Breast epithelium (tissue), 4 donors: ENCODE results near the gene ARAF. TPM values are rescaled to one million over a fixed set of nuclear protein-coding genes. Genes with fewer than 3 reads are reported as not detected.

Source experiments
- DNase-seq, 2 donors: peaks; one replicate each; pipeline ENCODE4 v3.0.0-alpha.2; 2019; ENCODE audit warnings: low spot score in 2 of 2
- H3K27ac ChIP-seq, 2 donors: fragments of 200-600 bp; sonication (generic) in 1 of 2; one replicate each; pipeline ENCODE4 v1.5.1; 2016 to 2019; ENCODE audit warnings: mild to moderate bottlenecking in 1 of 2
- H3K27me3 ChIP-seq, 2 donors: fragments of 200-600 bp; sonication (generic) in 1 of 2; one replicate each; pipeline versions ENCODE4 v1.5.1 to v1.6.0; 2017 to 2019; ENCODE audit warnings: control low read depth in 1 of 2, mild to moderate bottlenecking in 1 of 2
- H3K36me3 ChIP-seq: fragments of 200-600 bp; one replicate; pipeline ENCODE4 v1.5.1; 2019
- H3K4me1 ChIP-seq, 2 donors: fragments of 200-600 bp; sonication (generic); one replicate each; pipeline ENCODE4 v1.5.1; 2016 to 2019; ENCODE audit warnings: control low read depth in 1 of 2
- H3K4me3 ChIP-seq, 3 donors: fragments of 200-600 bp; sonication (generic); 1 replicate in 2 of 3; 2 replicates in 1 of 3; pipeline ENCODE4 v1.5.1; 2016 to 2019; ENCODE audit warnings: mild to moderate bottlenecking in 3 of 3, moderate library complexity in 2 of 3
- H3K9me3 ChIP-seq, 2 donors: fragments of 200-600 bp; sonication (generic) in 1 of 2; one replicate each; pipeline ENCODE4 v1.5.1; 2016 to 2019; ENCODE audit warnings: control low read depth in 1 of 2
- POLR2A ChIP-seq: fragments of 450-650 bp; IDR thresholded peaks from one replicate; pipeline ENCODE4 v1.6.1; 2016; ENCODE audit warnings: antibody characterized with exemption, mild to moderate bottlenecking, moderate library complexity
- POLR2AphosphoS5 ChIP-seq, 3 donors: sonication (generic); formaldehyde crosslinking; IDR thresholded peaks; one replicate each; pipeline ENCODE4 v1.6.1; 2017; ENCODE audit warnings: antibody characterized with exemption in 3 of 3
- intact Hi-C: fragments of 100-400 bp; cut with DNase I; formaldehyde crosslinking; loops from one replicate; pipeline ENCODE4 v1.15.1; 2023; ENCODE audit warnings: low total_unique reads
- total RNA-seq, 3 donors: library from RNA; depleted of rRNA; stranded (reverse); fragments of >200 nt; gene quantifications; one replicate each; pipeline ENCODE4 v1.1.0, GENCODE V29; 2016
- TF ChIP-seq, protein P1 (sequence below), 3 donors: fragments of 450-650 bp; IDR thresholded peaks; one replicate each; pipeline ENCODE4 v1.5.1; 2016 to 2017; ENCODE audit warnings: antibody characterized with exemption in 3 of 3, mild to moderate bottlenecking in 3 of 3, moderate library complexity in 3 of 3

ARAF gene
- total RNA-seq, 3 donors from 2014 or later, result 27.9 to 37.6 (median 30.6) TPM

DNA sequence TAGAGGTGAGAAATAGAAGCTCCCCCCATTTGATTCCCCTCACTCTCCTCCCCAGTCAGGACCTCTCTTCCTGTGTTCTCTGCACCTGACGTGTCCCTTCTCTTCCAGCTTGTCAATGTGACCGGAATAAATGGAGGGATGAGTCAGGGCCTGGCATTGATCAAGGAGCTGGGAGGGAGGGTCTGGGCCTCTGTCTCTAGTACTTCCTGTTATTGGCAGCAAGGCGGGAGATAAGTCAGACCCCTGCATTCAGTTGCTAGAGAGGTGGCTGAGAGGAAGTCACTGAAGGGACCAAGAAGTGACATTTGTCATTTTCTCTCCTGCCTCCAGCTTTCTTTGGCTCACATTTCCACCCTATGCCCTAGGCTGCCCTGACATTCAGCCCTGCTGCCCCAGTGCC is 42.9 kb upstream of the ARAF start:
- H3K27ac ChIP-seq, result no peak overlapping the region
- H3K4me1 ChIP-seq, result no peaks in the 10 kb centered on the region
- H3K27me3 ChIP-seq, result peaks cover 0 to 20% of the 10 kb centered on the region in 2 donors
- no peak for DNase-seq
- H3K4me3 ChIP-seq, result no peak overlapping the region
- peaks cover 5 to 24% of the 10 kb centered on the region in 2 donors for H3K9me3 ChIP-seq
- TF ChIP-seq, protein P1, sequence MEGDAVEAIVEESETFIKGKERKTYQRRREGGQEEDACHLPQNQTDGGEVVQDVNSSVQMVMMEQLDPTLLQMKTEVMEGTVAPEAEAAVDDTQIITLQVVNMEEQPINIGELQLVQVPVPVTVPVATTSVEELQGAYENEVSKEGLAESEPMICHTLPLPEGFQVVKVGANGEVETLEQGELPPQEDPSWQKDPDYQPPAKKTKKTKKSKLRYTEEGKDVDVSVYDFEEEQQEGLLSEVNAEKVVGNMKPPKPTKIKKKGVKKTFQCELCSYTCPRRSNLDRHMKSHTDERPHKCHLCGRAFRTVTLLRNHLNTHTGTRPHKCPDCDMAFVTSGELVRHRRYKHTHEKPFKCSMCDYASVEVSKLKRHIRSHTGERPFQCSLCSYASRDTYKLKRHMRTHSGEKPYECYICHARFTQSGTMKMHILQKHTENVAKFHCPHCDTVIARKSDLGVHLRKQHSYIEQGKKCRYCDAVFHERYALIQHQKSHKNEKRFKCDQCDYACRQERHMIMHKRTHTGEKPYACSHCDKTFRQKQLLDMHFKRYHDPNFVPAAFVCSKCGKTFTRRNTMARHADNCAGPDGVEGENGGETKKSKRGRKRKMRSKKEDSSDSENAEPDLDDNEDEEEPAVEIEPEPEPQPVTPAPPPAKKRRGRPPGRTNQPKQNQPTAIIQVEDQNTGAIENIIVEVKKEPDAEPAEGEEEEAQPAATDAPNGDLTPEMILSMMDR (IDR thresholded peaks at IDR 0.05), result no peak
- no peak for TF ChIP-seq POLR2A
- no peak for TF ChIP-seq POLR2AphosphoS5 (IDR thresholded peaks at IDR 0.05)
- intact Hi-C loops, result no loop called here
- H3K36me3 ChIP-seq, result no peaks in the 10 kb centered on the region

DNA sequence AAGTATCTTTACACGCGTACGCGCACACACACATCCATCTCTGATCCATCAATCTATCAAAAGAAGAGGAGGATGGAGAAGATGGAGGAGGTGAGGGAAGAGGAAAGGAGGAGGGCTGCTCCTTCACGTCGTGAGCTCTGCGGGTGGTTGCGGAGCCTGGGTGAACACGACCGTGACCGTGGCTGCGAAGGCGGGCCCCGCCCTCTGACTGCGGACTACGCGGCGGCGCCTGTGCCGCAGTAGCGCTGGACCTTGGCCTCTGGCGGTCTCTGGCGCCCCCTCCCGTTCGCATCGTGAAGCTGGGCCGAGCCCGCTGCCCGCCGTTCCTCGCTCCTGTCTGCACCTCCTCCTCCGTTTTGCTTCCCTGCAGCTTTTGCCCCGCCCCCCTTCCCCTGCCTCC is 37.7 kb upstream of the ARAF start:
- H3K4me1 ChIP-seq, result no peaks in the 10 kb centered on the region
- H3K4me3 ChIP-seq, result peak overlapping the region; percentile 42 to 76 (median 55)
- peaks cover 0 to 11% of the 10 kb centered on the region in 2 donors for H3K27me3 ChIP-seq
- DNase-seq, result peak; percentile 58 to 81
- H3K9me3 ChIP-seq, result peaks cover 5 to 26% of the 10 kb centered on the region in 2 donors
- intact Hi-C loops, result no loop called here
- TF ChIP-seq, protein P1 (IDR thresholded peaks at IDR 0.05), result peak; percentile 7 to 71 (median 70)
- TF ChIP-seq POLR2AphosphoS5 (IDR thresholded peaks at IDR 0.05), result peak in 2 of 3 donors; percentile 24 to 53
- no peak for TF ChIP-seq POLR2A
- peak overlapping the region in 1 of 2 donors; percentile 43 for H3K27ac ChIP-seq
- no peaks in the 10 kb centered on the region for H3K36me3 ChIP-seq

GRCh38 chrX:47523713-47524166 is 37.3 kb upstream of the ARAF start:
- intact Hi-C loops, result no loop called here
- Histone ChIP-seq H3K4me1 (no peaks in the 10 kb centered on the region), H3K27me3 (peaks cover 0 to 15% of the 10 kb centered on the region in 2 donors), H3K9me3 (peaks cover 5 to 26% of the 10 kb centered on the region in 2 donors), H3K36me3 (no peaks in the 10 kb centered on the region), H3K27ac (peak overlapping the region in 1 of 2 donors; percentile 43), H3K4me3 (peak overlapping the region; percentile 42 to 76 (median 55))
- DNase-seq, result no peak
- TF ChIP-seq POLR2A, result no peak
- no peak for TF ChIP-seq POLR2AphosphoS5 (IDR thresholded peaks at IDR 0.05)
- TF ChIP-seq, protein P1 (IDR thresholded peaks at IDR 0.05), result no peak

DNA sequence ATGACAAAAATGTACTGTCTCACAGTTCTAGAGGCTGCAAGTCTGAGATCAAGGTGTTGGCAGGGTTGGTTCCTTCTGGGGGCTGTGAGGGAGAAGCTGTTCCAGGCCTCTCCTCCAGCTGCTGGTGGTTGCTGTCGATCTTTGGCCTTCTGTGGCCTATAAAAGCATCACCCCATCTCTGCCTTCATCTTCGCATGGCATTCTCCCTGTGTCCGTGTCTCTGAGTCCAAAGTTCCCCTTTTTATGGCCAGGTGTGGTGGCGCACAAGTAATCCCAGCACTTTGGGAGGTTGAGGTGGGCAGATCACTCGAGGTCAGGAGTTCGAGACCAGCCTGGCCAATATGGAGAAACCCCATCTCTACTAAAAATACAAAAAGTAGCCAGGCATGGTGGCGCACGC is 31.5 kb upstream of the ARAF start:
- Histone ChIP-seq H3K27ac (no peak overlapping the region), H3K9me3 (no peaks in the 10 kb centered on the region), H3K4me3 (no peak overlapping the region), H3K4me1 (no peaks in the 10 kb centered on the region), H3K27me3 (peaks cover 0 to 16% of the 10 kb centered on the region in 2 donors), H3K36me3 (no peaks in the 10 kb centered on the region)
- no peak for TF ChIP-seq POLR2A
- TF ChIP-seq POLR2AphosphoS5 (IDR thresholded peaks at IDR 0.05), result no peak
- TF ChIP-seq, protein P1 (IDR thresholded peaks at IDR 0.05), result no peak
- intact Hi-C loops, result loop anchor here (5.0 kb wide), 1 partner anchor 58 kb away; no protein-coding TSS in a partner anchor
- no peak for DNase-seq

DNA sequence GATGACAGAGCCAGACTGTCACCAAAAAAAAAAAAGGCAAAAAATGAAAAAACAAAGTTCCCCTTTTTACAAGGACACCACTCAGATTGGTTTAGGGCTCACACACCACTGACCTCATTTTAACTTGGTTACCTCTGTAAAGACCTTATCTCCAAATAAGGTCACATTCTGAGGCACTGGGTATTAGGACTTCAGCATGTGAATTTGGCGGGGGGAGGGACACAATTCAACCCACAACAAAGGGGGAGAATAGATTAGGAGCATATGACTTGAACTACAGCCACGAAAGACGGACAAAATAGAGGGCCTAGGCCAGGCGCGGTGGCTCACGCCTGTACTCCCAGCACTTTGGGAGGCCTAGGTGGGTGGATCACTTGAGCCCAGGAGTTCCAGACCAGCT is 31.0 kb upstream of the ARAF start:
- intact Hi-C loops, result loop anchor here (5.0 kb wide), 1 partner anchor 222 kb away; no protein-coding TSS in a partner anchor

More for the DNA sequence above, 31.0 kb upstream of the ARAF start:
- DNase-seq, result no peak
- no peaks in the 10 kb centered on the region for H3K9me3 ChIP-seq
- peaks cover 0 to 16% of the 10 kb centered on the region in 2 donors for H3K27me3 ChIP-seq
- no peak overlapping the region for H3K27ac ChIP-seq
- no peak overlapping the region for H3K4me3 ChIP-seq
- TF ChIP-seq, protein P1 (IDR thresholded peaks at IDR 0.05), result no peak
- TF ChIP-seq POLR2A, result no peak
- TF ChIP-seq POLR2AphosphoS5 (IDR thresholded peaks at IDR 0.05), result no peak
- H3K36me3 ChIP-seq, result no peaks in the 10 kb centered on the region
- H3K4me1 ChIP-seq, result no peaks in the 10 kb centered on the region
